Peyer's patch (tissue), 4 donors: ENCODE results near the gene ALDH1A2. TPM values are rescaled to one million over a fixed set of nuclear protein-coding genes. Genes with fewer than 3 reads are reported as not detected.

Experiments
- DNase-seq, 3 donors: peaks; one replicate each; pipeline ENCODE4 v3.0.0-alpha.2; 2017 to 2019
- H3K27ac ChIP-seq, 4 donors: fragments of 200-600 bp; sonication (generic); one replicate each; pipeline ENCODE4 v1.5.1; 2016 to 2019
- H3K27me3 ChIP-seq, 2 donors: fragments of 200-600 bp; sonication (generic); one replicate each; pipeline ENCODE4 v1.5.1; 2019
- H3K36me3 ChIP-seq, 3 donors: fragments of 200-600 bp; sonication (generic); one replicate each; pipeline ENCODE4 v1.5.1; 2016 to 2019
- H3K4me1 ChIP-seq, 4 donors: fragments of 200-600 bp; sonication (generic); one replicate each; pipeline ENCODE4 v1.5.1; 2016 to 2019
- H3K4me3 ChIP-seq, 4 donors: fragments of 200-600 bp; sonication (generic); 1 replicate in 3 of 4; 2 replicates in 1 of 4; pipeline ENCODE4 v1.5.1; 2016 to 2019; ENCODE audit warnings: mild to moderate bottlenecking in 1 of 4
- H3K9me3 ChIP-seq, 4 donors: fragments of 200-600 bp; sonication (generic); one replicate each; pipeline ENCODE4 v1.5.1; 2016 to 2019; ENCODE audit warnings: mild to moderate bottlenecking in 1 of 4
- CTCF ChIP-seq, 6 experiments: fragments of 450-650 bp in 4 of 6; fragments of 200-600 bp in 2 of 6; sonication (generic) in 1 of 6; IDR thresholded peaks; one replicate each; pipeline ENCODE4 v1.5.1; 2017 to 2019; ENCODE audit warnings: antibody characterized with exemption in 6 of 6, mild to moderate bottlenecking in 3 of 6, moderate library complexity in 1 of 6
- POLR2A ChIP-seq, 2 donors: fragments of 450-650 bp; IDR thresholded peaks; one replicate each; pipeline ENCODE4 v1.5.1; 2017; ENCODE audit warnings: antibody characterized with exemption in 2 of 2, mild to moderate bottlenecking in 2 of 2, moderate library complexity in 2 of 2
- total RNA-seq, 4 donors: library from RNA; depleted of rRNA; stranded (reverse); fragments of >200 nt; gene quantifications; one replicate each; pipeline ENCODE4 v1.1.0, GENCODE V29; 2016

The ALDH1A2 gene
- total RNA-seq, 4 donors from 2014 or later, result 1.1 to 13.1 (median 10.0) TPM; not detected in 1

GRCh38 chr15:57931570-57931969 is 133.9 kb downstream of the ALDH1A2 start:
- H3K4me1 ChIP-seq, result no peaks in the 10 kb centered on the region
- TF ChIP-seq CTCF (IDR thresholded peaks at IDR 0.05) (no peak), POLR2A (IDR thresholded peaks at IDR 0.05) (no peak)
- no peak overlapping the region for H3K4me3 ChIP-seq
- DNase-seq, result no peak
- H3K27me3 ChIP-seq, result no peaks in the 10 kb centered on the region
- no peak overlapping the region for H3K27ac ChIP-seq
- no peaks in the 10 kb centered on the region for H3K9me3 ChIP-seq
- H3K36me3 ChIP-seq, result no peaks in the 10 kb centered on the region

GRCh38 chr15:57927091-57927631 is 138.3 kb downstream of the ALDH1A2 start:
- peaks cover 0 to 16% (median 0%) of the 10 kb centered on the region in 4 donors for H3K4me1 ChIP-seq
- no peak overlapping the region for H3K27ac ChIP-seq
- TF ChIP-seq POLR2A (IDR thresholded peaks at IDR 0.05) (no peak), CTCF (IDR thresholded peaks at IDR 0.05) (no peak)
- H3K27me3 ChIP-seq, result no peaks in the 10 kb centered on the region
- DNase-seq, result no peak
- H3K9me3 ChIP-seq, result no peaks in the 10 kb centered on the region
- H3K4me3 ChIP-seq, result no peak overlapping the region
- no peaks in the 10 kb centered on the region for H3K36me3 ChIP-seq

- TF ChIP-seq CTCF (IDR thresholded peaks at IDR 0.05) (no peak), POLR2A (IDR thresholded peaks at IDR 0.05) (no peak)
- Histone ChIP-seq H3K4me1 (peaks cover 0 to 16% (median 0%) of the 10 kb centered on the region in 4 donors), H3K9me3 (no peaks in the 10 kb centered on the region), H3K4me3 (no peak overlapping the region), H3K36me3 (no peaks in the 10 kb centered on the region), H3K27me3 (no peaks in the 10 kb centered on the region), H3K27ac (no peak overlapping the region)
- DNase-seq, result no peak
These were observed 139.9 kb downstream of the ALDH1A2 start for GRCh38 chr15:57925650-57926049.

GRCh38 chr15:57924598-57924997 is 140.9 kb downstream of the ALDH1A2 start:
- Histone ChIP-seq H3K27ac (no peak overlapping the region), H3K36me3 (no peaks in the 10 kb centered on the region), H3K4me1 (peaks cover 0 to 24% (median 0%) of the 10 kb centered on the region in 4 donors), H3K9me3 (no peaks in the 10 kb centered on the region), H3K4me3 (no peak overlapping the region), H3K27me3 (no peaks in the 10 kb centered on the region)
- DNase-seq, result no peak
- no peak for TF ChIP-seq POLR2A (IDR thresholded peaks at IDR 0.05)
- TF ChIP-seq CTCF (IDR thresholded peaks at IDR 0.05), result no peak

- Histone ChIP-seq H3K4me1 (peaks cover 0 to 24% (median 0%) of the 10 kb centered on the region in 4 donors), H3K27me3 (no peaks in the 10 kb centered on the region), H3K36me3 (no peaks in the 10 kb centered on the region), H3K27ac (peak overlapping the region in 1 of 4 donors; percentile 24), H3K4me3 (no peak overlapping the region), H3K9me3 (no peaks in the 10 kb centered on the region)
- no peak for TF ChIP-seq POLR2A (IDR thresholded peaks at IDR 0.05)
- TF ChIP-seq CTCF (IDR thresholded peaks at IDR 0.05), result no peak
- DNase-seq, result no peak
These were observed 141.8 kb downstream of the ALDH1A2 start for GRCh38 chr15:57923750-57924149.

- H3K4me3 ChIP-seq, result no peak overlapping the region
- DNase-seq, result no peak
- H3K4me1 ChIP-seq, result peaks cover 0 to 24% (median 0%) of the 10 kb centered on the region in 4 donors
- H3K27me3 ChIP-seq, result no peaks in the 10 kb centered on the region
- H3K36me3 ChIP-seq, result no peaks in the 10 kb centered on the region
- TF ChIP-seq CTCF (IDR thresholded peaks at IDR 0.05), result no peak
- TF ChIP-seq POLR2A (IDR thresholded peaks at IDR 0.05), result no peak
- H3K27ac ChIP-seq, result peak overlapping the region in 1 of 4 donors; percentile 24
- H3K9me3 ChIP-seq, result no peaks in the 10 kb centered on the region
These were observed 142.2 kb downstream of the ALDH1A2 start for GRCh38 chr15:57923306-57923705.
